Measurements from ENCODE around the gene MAK.

- TF ChIP-seq, protein P1, sequence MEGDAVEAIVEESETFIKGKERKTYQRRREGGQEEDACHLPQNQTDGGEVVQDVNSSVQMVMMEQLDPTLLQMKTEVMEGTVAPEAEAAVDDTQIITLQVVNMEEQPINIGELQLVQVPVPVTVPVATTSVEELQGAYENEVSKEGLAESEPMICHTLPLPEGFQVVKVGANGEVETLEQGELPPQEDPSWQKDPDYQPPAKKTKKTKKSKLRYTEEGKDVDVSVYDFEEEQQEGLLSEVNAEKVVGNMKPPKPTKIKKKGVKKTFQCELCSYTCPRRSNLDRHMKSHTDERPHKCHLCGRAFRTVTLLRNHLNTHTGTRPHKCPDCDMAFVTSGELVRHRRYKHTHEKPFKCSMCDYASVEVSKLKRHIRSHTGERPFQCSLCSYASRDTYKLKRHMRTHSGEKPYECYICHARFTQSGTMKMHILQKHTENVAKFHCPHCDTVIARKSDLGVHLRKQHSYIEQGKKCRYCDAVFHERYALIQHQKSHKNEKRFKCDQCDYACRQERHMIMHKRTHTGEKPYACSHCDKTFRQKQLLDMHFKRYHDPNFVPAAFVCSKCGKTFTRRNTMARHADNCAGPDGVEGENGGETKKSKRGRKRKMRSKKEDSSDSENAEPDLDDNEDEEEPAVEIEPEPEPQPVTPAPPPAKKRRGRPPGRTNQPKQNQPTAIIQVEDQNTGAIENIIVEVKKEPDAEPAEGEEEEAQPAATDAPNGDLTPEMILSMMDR (IDR thresholded peaks at IDR 0.05; ENCODE audit: borderline replicate concordance, extremely low read depth, low read length, poor library complexity, severe bottlenecking): no peak
- TF ChIP-seq EZH2 (IDR thresholded peaks at IDR 0.05; ENCODE audit: borderline replicate concordance, low read depth, low read length, severe bottlenecking): no peak
These were observed 14.0 kb downstream of the MAK start for GRCh38 chr6:10824297-10824696.

Measured in DND-41 (cell line).